CD4-positive, alpha-beta T cell (primary cell): Measurements from ENCODE around the gene ZNRF3. TPM values are rescaled to one million over a fixed set of nuclear protein-coding genes. Genes with fewer than 3 reads are reported as not detected.

ENCODE experiments used
- ATAC-seq: fragments of 200-7000 bp; cut with Tn5 transposase; one replicate; pipeline ENCODE4 v1.10.0; 2022; ENCODE audit warnings: mild to moderate bottlenecking; ENCODE audit not compliant: poor library complexity
- CTCF ChIA-PET: fragments of 350-600 bp; sonication (Branson Sonifier 250); formaldehyde crosslinking; loops from one replicate; lab custom pipeline; 2021; ENCODE audit warnings: antibody characterized with exemption, inconsistent platforms; lab: Charles Lee
- POLR2A ChIA-PET: fragments of 350-600 bp; sonication (Branson Sonifier 250); formaldehyde crosslinking; loops from one replicate; lab custom pipeline; 2021; ENCODE audit warnings: antibody characterized with exemption, inconsistent platforms; lab: Charles Lee
- DNase-seq, 14 experiments: peaks; one replicate each; pipeline ENCODE4 v3.0.0-alpha.2; 2013 to 2020; ENCODE audit warnings: mixed read lengths in 2 of 14
- H3K27ac ChIP-seq, 2 donors: one replicate each; pipeline versions ENCODE4 v1.5.1 to v1.7.0; 2013; ENCODE audit warnings: low read length in 2 of 2, low read depth in 1 of 2, mild to moderate bottlenecking in 1 of 2
- H3K27me3 ChIP-seq, 2 experiments: 1 replicate in 1 of 2; 2 replicates in 1 of 2; pipeline versions ENCODE4 v1.6.1 to v1.7.0; 2013; ENCODE audit warnings: low read length in 2 of 2, control low read depth in 1 of 2, mild to moderate bottlenecking in 1 of 2, moderate library complexity in 1 of 2; ENCODE audit not compliant: insufficient read depth in 2 of 2, control insufficient read depth in 1 of 2
- H3K36me3 ChIP-seq: one replicate; pipeline ENCODE4 v1.6.1; 2013; ENCODE audit warnings: low read length, control low read depth; ENCODE audit not compliant: insufficient read depth
- H3K4me1 ChIP-seq: one replicate; pipeline ENCODE4 v1.6.1; 2013; ENCODE audit warnings: low read length, control low read depth; ENCODE audit not compliant: insufficient read depth
- H3K4me3 ChIP-seq: one replicate; pipeline ENCODE4 v1.5.1; 2013; ENCODE audit warnings: mild to moderate bottlenecking, low read length, moderate library complexity
- H3K9me3 ChIP-seq, 2 experiments: 1 replicate in 1 of 2; 2 replicates in 1 of 2; pipeline versions ENCODE4 v1.6.1 to v1.7.0; 2013; ENCODE audit warnings: low read length in 2 of 2, mild to moderate bottlenecking in 2 of 2, control low read depth in 1 of 2, moderate library complexity in 1 of 2; ENCODE audit not compliant: control insufficient read depth in 1 of 2, insufficient read depth in 1 of 2
- H3K27ac Mint-ChIP-seq: one replicate; pipeline ENCODE4 v1.8.0; 2020; ENCODE audit warnings: mixed read lengths
- H3K27me3 Mint-ChIP-seq: one replicate; pipeline ENCODE4 v1.8.0; 2021; ENCODE audit warnings: mixed read lengths
- H3K36me3 Mint-ChIP-seq: one replicate; pipeline ENCODE4 v1.8.0; 2021; ENCODE audit warnings: low read depth, mixed read lengths
- H3K4me1 Mint-ChIP-seq: one replicate; pipeline ENCODE4 v1.8.0; 2021; ENCODE audit warnings: low read depth, mixed read lengths
- H3K4me3 Mint-ChIP-seq: one replicate; pipeline ENCODE4 v1.8.0; 2020; ENCODE audit warnings: mild to moderate bottlenecking, mixed read lengths
- H3K9me3 Mint-ChIP-seq: one replicate; pipeline ENCODE4 v1.8.0; 2020; ENCODE audit warnings: mixed read lengths
- CTCF ChIP-seq: fragments of 200-600 bp; IDR thresholded peaks from one replicate; pipeline ENCODE4 v1.8.0; 2022; ENCODE audit warnings: antibody characterized with exemption, mild to moderate bottlenecking
- intact Hi-C, 2 experiments: fragments of 100-400 bp; cut with DNase I in 1 of 2; cut with micrococcal nuclease in 1 of 2; formaldehyde crosslinking; loops; one replicate each; pipeline versions ENCODE4 v1.15.1 to v1.9.0; 2023 to 2025; cut with DNase I, micrococcal nuclease
- total RNA-seq, 174 experiments: library from RNA in 2 of 174; stranded (reverse) in 2 of 174; gene quantifications; one replicate each; pipeline ENCODE4 v1.2.3 and lab custom pipeline; 2021 to 2026

Gene ZNRF3
- total RNA-seq, 2 experiments from 2014 or later: 0.38 to 0.61 TPM

- no peak overlapping the region for H3K27ac Mint-ChIP-seq
- H3K9me3 Mint-ChIP-seq: no peaks in the 10 kb centered on the region
- ChIA-PET POLR2A (no interaction called here), CTCF (no interaction called here)
- H3K36me3 ChIP-seq: no peaks in the 10 kb centered on the region
- no peak overlapping the region for H3K4me3 Mint-ChIP-seq
- peaks cover 11 to 18% of the 10 kb centered on the region in 2 experiments for H3K27me3 ChIP-seq
- H3K4me1 ChIP-seq: no peaks in the 10 kb centered on the region
- ATAC-seq (no peak), DNase-seq (no peak)
- H3K4me1 Mint-ChIP-seq: no peaks in the 10 kb centered on the region
- no peak for TF ChIP-seq CTCF
- no peaks in the 10 kb centered on the region for H3K36me3 Mint-ChIP-seq
- intact Hi-C loops: no loop called here
- no peak overlapping the region for H3K4me3 ChIP-seq
- H3K27ac ChIP-seq: no peak overlapping the region
- peaks cover 61% of the 10 kb centered on the region for H3K27me3 Mint-ChIP-seq
- H3K9me3 ChIP-seq: no peaks in the 10 kb centered on the region
Measured at GRCh38 chr22:28973352-28973751, 90.0 kb downstream of the ZNRF3 start.

- Mint-ChIP-seq H3K36me3 (no peaks in the 10 kb centered on the region), H3K4me1 (no peaks in the 10 kb centered on the region), H3K27ac (no peak overlapping the region), H3K27me3 (peaks cover 63% of the 10 kb centered on the region), H3K4me3 (no peak overlapping the region), H3K9me3 (no peaks in the 10 kb centered on the region)
- CTCF ChIA-PET: no interaction called here
- Histone ChIP-seq H3K27me3 (peaks cover 18% of the 10 kb centered on the region in 2 experiments), H3K36me3 (no peaks in the 10 kb centered on the region), H3K27ac (no peak overlapping the region), H3K4me1 (no peaks in the 10 kb centered on the region), H3K9me3 (no peaks in the 10 kb centered on the region), H3K4me3 (no peak overlapping the region)
- intact Hi-C loops: no loop called here
- POLR2A ChIA-PET: no interaction called here
- no peak for TF ChIP-seq CTCF
- ATAC-seq (no peak), DNase-seq (no peak)
Measured at GRCh38 chr22:28977060-28977459, 93.7 kb downstream of the ZNRF3 start.

GRCh38 chr22:28977481-28977971 is 94.2 kb downstream of the ZNRF3 start:
- Mint-ChIP-seq H3K27me3 (peaks cover 58% of the 10 kb centered on the region), H3K27ac (no peak overlapping the region), H3K4me3 (no peak overlapping the region), H3K36me3 (no peaks in the 10 kb centered on the region), H3K4me1 (no peaks in the 10 kb centered on the region), H3K9me3 (no peaks in the 10 kb centered on the region)
- no peaks in the 10 kb centered on the region for H3K9me3 ChIP-seq
- no peaks in the 10 kb centered on the region for H3K36me3 ChIP-seq
- intact Hi-C loops: no loop called here
- no peak overlapping the region for H3K4me3 ChIP-seq
- no peaks in the 10 kb centered on the region for H3K4me1 ChIP-seq
- no peak for TF ChIP-seq CTCF
- POLR2A ChIA-PET: no interaction called here
- CTCF ChIA-PET: no interaction called here
- DNase-seq (no peak), ATAC-seq (no peak)
- no peak overlapping the region for H3K27ac ChIP-seq
- H3K27me3 ChIP-seq: peaks cover 18% of the 10 kb centered on the region in 2 experiments
